Measurements from ENCODE around the gene PKDCC.

PKDCC gene

GRCh38 chr2:42052702-42053481 is 5.1 kb downstream of the PKDCC start:
- H3K36me3 ChIP-seq (ENCODE audit: control insufficient read depth, insufficient read depth, low read length): no peaks in the 10 kb centered on the region

GRCh38 chr2:42053482-42053790 is 5.6 kb downstream of the PKDCC start:
- DNase-seq (ENCODE audit: extremely low read depth, insufficient read length): no peak
- no peak for TF ChIP-seq CTCF (IDR thresholded peaks at IDR 0.05; ENCODE audit: insufficient read depth, low read length, poor library complexity, severe bottlenecking)
- Histone ChIP-seq H3K27me3 (replicated peaks; ENCODE audit: control insufficient read depth, insufficient read depth, low read length) (no peaks in the 10 kb centered on the region; the same call in none of the 2 replicates), H3K36me3 (ENCODE audit: control insufficient read depth, insufficient read depth, low read length) (no peaks in the 10 kb centered on the region), H3K4me3 (replicated peaks; ENCODE audit: low read depth, low read length) (no peak overlapping the region)

More at GRCh38 chr2:42052702-42053481, 5.1 kb downstream of the PKDCC start:
- Histone ChIP-seq H3K27me3 (replicated peaks; ENCODE audit: control insufficient read depth, insufficient read depth, low read length) (no peaks in the 10 kb centered on the region; the same call in none of the 2 replicates), H3K4me3 (replicated peaks; ENCODE audit: low read depth, low read length) (no peak overlapping the region)
- no peak for TF ChIP-seq CTCF (IDR thresholded peaks at IDR 0.05; ENCODE audit: insufficient read depth, low read length, poor library complexity, severe bottlenecking)
- no peak for DNase-seq (ENCODE audit: extremely low read depth, insufficient read length)

- DNase-seq (ENCODE audit: extremely low read depth, insufficient read length): no peak
- TF ChIP-seq CTCF (IDR thresholded peaks at IDR 0.05; ENCODE audit: insufficient read depth, low read length, poor library complexity, severe bottlenecking): no peak
- no peaks in the 10 kb centered on the region for H3K36me3 ChIP-seq (ENCODE audit: control insufficient read depth, insufficient read depth, low read length)
- H3K27me3 ChIP-seq (replicated peaks; ENCODE audit: control insufficient read depth, insufficient read depth, low read length): no peaks in the 10 kb centered on the region; the same call in none of the 2 replicates
- H3K4me3 ChIP-seq (replicated peaks; ENCODE audit: low read depth, low read length): no peak overlapping the region
Measured at GRCh38 chr2:42053791-42054701, 6.2 kb downstream of the PKDCC start.

- H3K27me3 ChIP-seq (replicated peaks; ENCODE audit: control insufficient read depth, insufficient read depth, low read length): no peaks in the 10 kb centered on the region; the same call in none of the 2 replicates
- H3K36me3 ChIP-seq (ENCODE audit: control insufficient read depth, insufficient read depth, low read length): no peaks in the 10 kb centered on the region
- no peak overlapping the region for H3K4me3 ChIP-seq (replicated peaks; ENCODE audit: low read depth, low read length)
- no peak for DNase-seq (ENCODE audit: extremely low read depth, insufficient read length)
- no peak for TF ChIP-seq CTCF (IDR thresholded peaks at IDR 0.05; ENCODE audit: insufficient read depth, low read length, poor library complexity, severe bottlenecking)
Measured at GRCh38 chr2:42054714-42055430, 7.1 kb downstream of the PKDCC start.

GRCh38 chr2:42055573-42056514 is 8.0 kb downstream of the PKDCC start:
- Histone ChIP-seq H3K27me3 (replicated peaks; ENCODE audit: control insufficient read depth, insufficient read depth, low read length) (peaks cover 1% of the 10 kb centered on the region), H3K36me3 (ENCODE audit: control insufficient read depth, insufficient read depth, low read length) (no peaks in the 10 kb centered on the region), H3K4me3 (replicated peaks; ENCODE audit: low read depth, low read length) (no peak overlapping the region)
- TF ChIP-seq CTCF (IDR thresholded peaks at IDR 0.05; ENCODE audit: insufficient read depth, low read length, poor library complexity, severe bottlenecking): no peak
- no peak for DNase-seq (ENCODE audit: extremely low read depth, insufficient read length)
